Measurements from ENCODE around the gene NXN.
"Not testable (repeated sequence)": the region's sequence is repeated elsewhere in the genome, so short reads cannot be mapped to it uniquely, and the experiment has no call there.

Gene NXN

GRCh38 chr17:855569-855968 lies 124.0 kb downstream of the NXN start:
- DNase-seq = no peak

GRCh38 chr17:852850-853249 lies 126.7 kb downstream of the NXN start:
- not testable (repeated sequence) for DNase-seq

- DNase-seq = no peak
Measured at GRCh38 chr17:852349-852748, 127.2 kb downstream of the NXN start.

GRCh38 chr17:851924-852323 lies 127.7 kb downstream of the NXN start:
- DNase-seq = no peak

- peak; percentile 61 for DNase-seq
Measured at GRCh38 chr17:850851-851763, 128.5 kb downstream of the NXN start.

GRCh38 chr17:850086-850850 lies 129.3 kb downstream of the NXN start:
- DNase-seq = no peak

GRCh38 chr17:848402-848801 lies 131.2 kb downstream of the NXN start:
- no peak for DNase-seq

GRCh38 chr17:846901-847843 lies 132.4 kb downstream of the NXN start:
- peak; percentile 55 for DNase-seq

GRCh38 chr17:841313-841712 lies 138.3 kb downstream of the NXN start:
- no peak for DNase-seq

- no peak for DNase-seq
Measured at GRCh38 chr17:838486-838885, 141.1 kb downstream of the NXN start.

- peak; percentile 63 for DNase-seq
Measured at GRCh38 chr17:836151-836550, 143.4 kb downstream of the NXN start.

- DNase-seq = not testable (repeated sequence)
Measured at GRCh38 chr17:835721-836120, 143.9 kb downstream of the NXN start.

- DNase-seq = peak; percentile 81
Measured at GRCh38 chr17:835263-835662, 144.3 kb downstream of the NXN start.

GRCh38 chr17:834136-834535 lies 145.4 kb downstream of the NXN start:
- no peak for DNase-seq

- DNase-seq = no peak
Measured at GRCh38 chr17:830950-831349, 148.6 kb downstream of the NXN start.

GRCh38 chr17:830381-830780 lies 149.2 kb downstream of the NXN start:
- no peak for DNase-seq

GRCh38 chr17:829614-830013 lies 150.0 kb downstream of the NXN start:
- not testable (repeated sequence) for DNase-seq

- DNase-seq = no peak
Measured at GRCh38 chr17:828761-829160, 150.8 kb downstream of the NXN start.

GRCh38 chr17:826778-827177 lies 152.8 kb downstream of the NXN start:
- no peak for DNase-seq

- no peak for DNase-seq
Measured at GRCh38 chr17:825216-825615, 154.4 kb downstream of the NXN start.

GRCh38 chr17:824378-824777 lies 155.2 kb downstream of the NXN start:
- no peak for DNase-seq

GRCh38 chr17:823501-823902 lies 156.1 kb downstream of the NXN start:
- no peak for DNase-seq

- DNase-seq = no peak
Measured at GRCh38 chr17:819251-819650, 160.3 kb downstream of the NXN start.

All from left hindlimb (tissue), 1 donor.